PC-3 (cell line): ENCODE data around the gene COMMD3.
"Not testable (repeated sequence)": the region's sequence is repeated elsewhere in the genome, so short reads cannot be mapped to it uniquely, and the experiment has no call there.

ENCODE experiments used
- CTCF ChIP-seq: fragments of 300-600 bp; sonication (generic); conservative IDR thresholded peaks from 2 replicates; pipeline ENCODE4 v1.5.1; 2017; ENCODE audit warnings: antibody characterized with exemption, low read depth, mild to moderate bottlenecking, low read length
- EZH2 ChIP-seq: fragments of 300-600 bp; sonication (generic); IDR thresholded peaks from one replicate; pipeline ENCODE4 v1.6.1; 2017; ENCODE audit warnings: antibody characterized with exemption, mild to moderate bottlenecking, low read length; ENCODE audit not compliant: unreplicated experiment

DNA sequence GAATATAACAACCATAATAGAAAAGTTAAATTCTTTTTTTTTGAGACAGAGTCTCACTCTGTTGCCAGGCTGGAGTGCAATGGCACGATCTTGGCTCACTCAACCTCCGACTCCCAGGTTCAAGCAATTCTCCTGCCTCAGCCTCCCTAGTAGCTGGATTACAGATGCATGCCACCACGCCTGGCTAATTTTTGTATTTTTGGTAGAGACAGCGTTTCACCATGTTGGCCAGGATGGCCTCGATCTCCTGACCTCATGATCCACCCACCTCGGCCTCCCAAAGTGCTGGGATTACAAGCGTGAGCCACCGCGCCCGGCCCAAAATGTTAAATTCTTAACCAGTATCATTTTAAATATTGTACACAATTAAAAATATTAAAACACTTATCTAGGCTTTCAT lies 6.2 kb upstream of the COMMD3 start:
- TF ChIP-seq CTCF, EZH2: not testable (repeated sequence)
